HepG2 (cell line): Measurements from ENCODE around the gene ZNF367. TPM values are rescaled to one million over a fixed set of nuclear protein-coding genes. Genes with fewer than 3 reads are reported as not detected.
A peak's percentile ranks its signal among the peaks of the same experiment; 100 is the strongest.

Experiments
- DNMT1 ChIP-seq: sonication (generic); formaldehyde crosslinking; IDR thresholded peaks from 2 replicates; pipeline ENCODE4 v1.5.1; 2020; ENCODE audit warnings: mild to moderate bottlenecking, missing genetic modification reagents
- FLYWCH1 ChIP-seq: sonication (generic); formaldehyde crosslinking; IDR thresholded peaks from 2 replicates; pipeline ENCODE4 v1.8.1; 2023; ENCODE audit warnings: mild to moderate bottlenecking, missing genetic modification reagents
- GPBP1L1 ChIP-seq: sonication (generic); formaldehyde crosslinking; IDR thresholded peaks from 2 replicates; pipeline ENCODE4 v1.5.0; 2020; ENCODE audit warnings: mild to moderate bottlenecking, missing genetic modification reagents
- HOXA3 ChIP-seq: sonication (generic); formaldehyde crosslinking; IDR thresholded peaks from 2 replicates; pipeline ENCODE4 v1.5.0; 2020; ENCODE audit warnings: missing genetic modification reagents
- IRF2 ChIP-seq: IDR thresholded peaks from 2 replicates; pipeline ENCODE4 v1.6.1; 2018; ENCODE audit warnings: missing genetic modification reagents, missing compliant biosample characterization
- JARID2 ChIP-seq: sonication (generic); formaldehyde crosslinking; IDR thresholded peaks from 2 replicates; pipeline ENCODE4 v1.8.1; 2023; ENCODE audit warnings: missing genetic modification reagents, inconsistent platforms; ENCODE audit not compliant: insufficient replicate concordance
- KMT2B ChIP-seq: IDR thresholded peaks from 2 replicates; pipeline ENCODE4 v1.6.1; 2016; ENCODE audit warnings: missing genetic modification reagents, missing compliant biosample characterization
- MXD3 ChIP-seq: IDR thresholded peaks from 2 replicates; pipeline ENCODE4 v1.6.1; 2016; ENCODE audit warnings: mild to moderate bottlenecking, missing biosample characterization, missing genetic modification reagents
- NKX3-1 ChIP-seq: sonication (generic); formaldehyde crosslinking; IDR thresholded peaks from 2 replicates; pipeline ENCODE4 v1.5.0; 2020; ENCODE audit warnings: missing genetic modification reagents
- RAD51 ChIP-seq: fragments of 450-650 bp; IDR thresholded peaks from 2 replicates; pipeline ENCODE4 v1.6.1; 2016; ENCODE audit warnings: borderline replicate concordance
- RBAK ChIP-seq: sonication (generic); formaldehyde crosslinking; IDR thresholded peaks from 2 replicates; pipeline ENCODE4 v1.5.1; 2020; ENCODE audit warnings: mild to moderate bottlenecking, missing genetic modification reagents
- SIN3B ChIP-seq: fragments of 150-350 bp; IDR thresholded peaks from 2 replicates; pipeline ENCODE4 v1.6.1; 2014; ENCODE audit warnings: low read length
- SKI ChIP-seq: fragments of 450-650 bp; IDR thresholded peaks from one replicate; pipeline ENCODE4 v1.6.1; 2018; ENCODE audit warnings: mild to moderate bottlenecking; ENCODE audit not compliant: partially characterized antibody
- SMAD1 ChIP-seq: sonication (generic); formaldehyde crosslinking; IDR thresholded peaks from 2 replicates; pipeline ENCODE4 v1.4.0; 2020; ENCODE audit warnings: missing genetic modification reagents, low read depth, mild to moderate bottlenecking, borderline replicate concordance
- SOX5 ChIP-seq: IDR thresholded peaks from 2 replicates; pipeline ENCODE4 v1.6.1; 2016; ENCODE audit warnings: borderline replicate concordance
- SPEN ChIP-seq: sonication (generic); formaldehyde crosslinking; IDR thresholded peaks from 2 replicates; pipeline ENCODE4 v1.5.1; 2020; ENCODE audit warnings: low read depth, mild to moderate bottlenecking, missing genetic modification reagents
- STAT5B ChIP-seq: sonication (generic); formaldehyde crosslinking; IDR thresholded peaks from 2 replicates; pipeline ENCODE4 v1.4.0; 2020; ENCODE audit warnings: missing genetic modification reagents
- TCF7 ChIP-seq: sonication (generic); IDR thresholded peaks from 2 replicates; pipeline ENCODE4 v1.6.1; 2016; ENCODE audit warnings: antibody characterized with exemption, low read depth
- ZBTB25 ChIP-seq: IDR thresholded peaks from 2 replicates; pipeline ENCODE4 v1.6.1; 2018; ENCODE audit warnings: missing genetic modification reagents
- ZFP41 ChIP-seq: sonication (generic); formaldehyde crosslinking; IDR thresholded peaks from 2 replicates; pipeline ENCODE4 v1.4.0; 2020; ENCODE audit warnings: mild to moderate bottlenecking, missing genetic modification reagents, borderline replicate concordance
- ZNF225 ChIP-seq: sonication (generic); formaldehyde crosslinking; IDR thresholded peaks from 2 replicates; pipeline ENCODE4 v1.4.0; 2020; ENCODE audit warnings: mild to moderate bottlenecking, missing genetic modification reagents
- ZNF337 ChIP-seq: sonication (generic); formaldehyde crosslinking; IDR thresholded peaks from 2 replicates; pipeline ENCODE4 v1.5.1; 2020; ENCODE audit warnings: missing genetic modification reagents, low read depth, mild to moderate bottlenecking, borderline replicate concordance
- ZNF672 ChIP-seq: sonication (generic); formaldehyde crosslinking; IDR thresholded peaks from 2 replicates; pipeline ENCODE4 v1.8.1; 2022; ENCODE audit warnings: missing genetic modification reagents
- ZNF883 ChIP-seq: sonication (generic); formaldehyde crosslinking; IDR thresholded peaks from 2 replicates; pipeline ENCODE4 v1.5.1; 2020; ENCODE audit warnings: mild to moderate bottlenecking, missing genetic modification reagents; ENCODE audit errors: not compliant biosample characterization
- ZSCAN12 ChIP-seq: sonication (generic); formaldehyde crosslinking; IDR thresholded peaks from 2 replicates; pipeline ENCODE4 v1.9.0; 2021; ENCODE audit warnings: mild to moderate bottlenecking, missing genetic modification reagents
- polyA plus RNA-seq, 8 experiments: library from polyadenylated mRNA; depleted of rRNA in 3 of 8; stranded (reverse) in 7 of 8; unstranded in 1 of 8; fragments of >200 nt; fragmentation: Illumina TruSeq in 4 of 8; extraction: Trizol in 4 of 8; gene quantifications; 2 replicates each; pipeline versions ENCODE4 v1.2.1 to v1.2.3, GENCODE V29; 2011 to 2016; ENCODE audit warnings: low read depth in 4 of 8, missing spikeins in 1 of 8, mixed read lengths in 1 of 8; ENCODE audit not compliant: insufficient read depth in 1 of 8
- total RNA-seq, 5 experiments: library from RNA; depleted of rRNA; stranded (reverse); fragments of >200 nt; fragmentation: Illumina TruSeq; extraction: Trizol; gene quantifications; 2 replicates each; pipeline ENCODE4 v1.2.3, GENCODE V29; 2016; ENCODE audit warnings: low read depth in 1 of 5
- TF ChIP-seq, protein P1 (sequence below): sonication (generic); formaldehyde crosslinking; IDR thresholded peaks from 2 replicates; pipeline ENCODE4 v1.4.0; 2020; ENCODE audit warnings: missing genetic modification reagents

Gene ZNF367
- total and polyA plus RNA-seq, 2 of the 13 experiments (the other 11 are each of a cell fraction or from before 2014, with no cell fraction given): 2.9 to 7.7 TPM

DNA sequence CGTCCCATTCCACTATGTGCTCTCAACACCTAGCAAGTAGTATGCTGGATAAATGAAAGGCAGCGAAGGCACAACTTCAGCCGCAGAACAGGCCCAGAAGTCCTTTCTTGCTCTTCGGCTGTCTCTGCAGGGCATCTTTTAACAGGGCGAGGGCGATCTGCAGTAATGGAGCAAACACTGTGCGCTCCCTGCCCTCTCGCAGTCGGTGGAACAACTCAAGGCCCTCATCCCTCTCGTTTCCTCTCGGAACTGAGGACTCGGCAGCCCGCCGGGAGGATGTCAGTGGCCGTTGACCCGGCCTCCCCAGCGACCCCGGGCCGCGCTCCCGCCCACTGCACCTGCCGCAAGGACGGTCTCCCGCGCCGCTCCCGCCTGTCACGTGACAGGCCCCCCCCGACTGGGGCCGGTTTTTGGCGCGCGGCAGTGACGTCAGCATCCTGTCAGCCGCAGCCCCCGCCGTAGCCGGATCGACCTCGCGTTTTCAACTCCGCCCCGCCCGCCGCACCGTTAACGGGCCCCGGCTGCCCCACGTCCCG, 1.1 kb downstream of the ZNF367 start (continued):
- TF ChIP-seq KMT2B (peak; percentile 97), ZFP41 (CRISPR knock-in tag) (0 out of 2 replicates have a peak, but pooled peaks have one; percentile 40), GPBP1L1 (CRISPR knock-in tag) (no peak), RAD51 (peak; percentile 97), FLYWCH1 (CRISPR knock-in tag) (no peak), RBAK (CRISPR knock-in tag) (no peak), ZNF225 (CRISPR knock-in tag) (0 out of 2 replicates have a peak, but pooled peaks have one; percentile 77), MXD3 (peak; percentile 67), SMAD1 (CRISPR knock-in tag) (peak; percentile 90), IRF2 (CRISPR knock-in tag) (peak; percentile 89), SIN3B (peak; percentile 57), ZNF337 (CRISPR knock-in tag) (0 out of 2 replicates have a peak, but pooled peaks have one; percentile 51), SOX5 (CRISPR knock-in tag) (peak; percentile 63; the same call in 1 of the 2 replicates), ZNF672 (no peak; the same call in 1 of the 2 replicates), HOXA3 (CRISPR knock-in tag) (peak; percentile 97), ZBTB25 (CRISPR knock-in tag) (peak; percentile 97), DNMT1 (CRISPR knock-in tag) (0 out of 2 replicates have a peak, but pooled peaks have one; percentile 71), SPEN (CRISPR knock-in tag) (peak; percentile 97), ZSCAN12 (CRISPR knock-in tag) (0 out of 2 replicates have a peak, but pooled peaks have one; percentile 63), ZNF883 (peak; percentile 69), TCF7 (no peak), STAT5B (CRISPR knock-in tag) (no peak), SKI (peak; percentile 65), JARID2 (CRISPR knock-in tag) (no peak), NKX3-1 (0 out of 2 replicates have a peak, but pooled peaks have one; percentile 45)
- TF ChIP-seq, protein P1, sequence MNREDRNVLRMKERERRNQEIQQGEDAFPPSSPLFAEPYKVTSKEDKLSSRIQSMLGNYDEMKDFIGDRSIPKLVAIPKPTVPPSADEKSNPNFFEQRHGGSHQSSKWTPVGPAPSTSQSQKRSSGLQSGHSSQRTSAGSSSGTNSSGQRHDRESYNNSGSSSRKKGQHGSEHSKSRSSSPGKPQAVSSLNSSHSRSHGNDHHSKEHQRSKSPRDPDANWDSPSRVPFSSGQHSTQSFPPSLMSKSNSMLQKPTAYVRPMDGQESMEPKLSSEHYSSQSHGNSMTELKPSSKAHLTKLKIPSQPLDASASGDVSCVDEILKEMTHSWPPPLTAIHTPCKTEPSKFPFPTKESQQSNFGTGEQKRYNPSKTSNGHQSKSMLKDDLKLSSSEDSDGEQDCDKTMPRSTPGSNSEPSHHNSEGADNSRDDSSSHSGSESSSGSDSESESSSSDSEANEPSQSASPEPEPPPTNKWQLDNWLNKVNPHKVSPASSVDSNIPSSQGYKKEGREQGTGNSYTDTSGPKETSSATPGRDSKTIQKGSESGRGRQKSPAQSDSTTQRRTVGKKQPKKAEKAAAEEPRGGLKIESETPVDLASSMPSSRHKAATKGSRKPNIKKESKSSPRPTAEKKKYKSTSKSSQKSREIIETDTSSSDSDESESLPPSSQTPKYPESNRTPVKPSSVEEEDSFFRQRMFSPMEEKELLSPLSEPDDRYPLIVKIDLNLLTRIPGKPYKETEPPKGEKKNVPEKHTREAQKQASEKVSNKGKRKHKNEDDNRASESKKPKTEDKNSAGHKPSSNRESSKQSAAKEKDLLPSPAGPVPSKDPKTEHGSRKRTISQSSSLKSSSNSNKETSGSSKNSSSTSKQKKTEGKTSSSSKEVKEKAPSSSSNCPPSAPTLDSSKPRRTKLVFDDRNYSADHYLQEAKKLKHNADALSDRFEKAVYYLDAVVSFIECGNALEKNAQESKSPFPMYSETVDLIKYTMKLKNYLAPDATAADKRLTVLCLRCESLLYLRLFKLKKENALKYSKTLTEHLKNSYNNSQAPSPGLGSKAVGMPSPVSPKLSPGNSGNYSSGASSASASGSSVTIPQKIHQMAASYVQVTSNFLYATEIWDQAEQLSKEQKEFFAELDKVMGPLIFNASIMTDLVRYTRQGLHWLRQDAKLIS: no peak
